HL-60 (cell line): ENCODE data around the gene HRG.

Source experiments
- DNase-seq, 2 experiments: peaks; one replicate each; pipeline ENCODE4 v3.0.0-alpha.2; 2010 to 2020; ENCODE audit warnings: low read depth in 1 of 2, low spot score in 1 of 2
- H3K27ac ChIP-seq: fragments of 250-450 bp; sonication (Bioruptor Pico); replicated peaks from 2 replicates; pipeline ENCODE4 v1.5.1; 2020; ENCODE audit warnings: mild to moderate bottlenecking, moderate library complexity
- H3K27me3 ChIP-seq: fragments of 250-450 bp; sonication (Bioruptor Pico); 2 replicates; pipeline ENCODE4 v1.5.1; 2021; ENCODE audit warnings: mild to moderate bottlenecking, moderate library complexity; ENCODE audit not compliant: insufficient read depth, poor library complexity, severe bottlenecking
- H3K4me3 ChIP-seq: replicated peaks from 2 replicates; pipeline ENCODE4 v1.5.1; 2011; ENCODE audit warnings: mild to moderate bottlenecking, control low read depth, low read length; ENCODE audit not compliant: insufficient read depth
- CTCF ChIP-seq: IDR thresholded peaks from one replicate; pipeline ENCODE4 v1.5.1; 2011; ENCODE audit warnings: low read length, control low read depth, inconsistent platforms; ENCODE audit not compliant: insufficient read depth
- GABPA ChIP-seq: IDR thresholded peaks from 2 replicates; pipeline ENCODE4 v1.6.1; 2012; ENCODE audit warnings: low read depth
- POLR2AphosphoS5 ChIP-seq: IDR thresholded peaks from 2 replicates; pipeline ENCODE4 v1.6.1; 2012; ENCODE audit warnings: low read depth
- REST ChIP-seq: IDR thresholded peaks from 2 replicates; pipeline ENCODE4 v1.6.1; 2012; ENCODE audit warnings: low read depth; ENCODE audit not compliant: insufficient replicate concordance
- SPI1 ChIP-seq: IDR thresholded peaks from 2 replicates; pipeline ENCODE4 v1.6.1; 2012; ENCODE audit warnings: low read depth, mild to moderate bottlenecking, borderline replicate concordance

Gene HRG

GRCh38 chr3:186653080-186653707 lies 12.6 kb upstream of the HRG start:
- TF ChIP-seq REST (no peak), CTCF (no peak), GABPA (no peak), POLR2AphosphoS5 (no peak), SPI1 (no peak)
- DNase-seq: no peak
- H3K27me3 ChIP-seq: no peaks in the 10 kb centered on the region
- H3K27ac ChIP-seq: no peak overlapping the region
- no peak overlapping the region for H3K4me3 ChIP-seq

GRCh38 chr3:186653984-186654383 lies 11.8 kb upstream of the HRG start:
- H3K4me3 ChIP-seq: no peak overlapping the region
- no peak overlapping the region for H3K27ac ChIP-seq
- no peaks in the 10 kb centered on the region for H3K27me3 ChIP-seq
- TF ChIP-seq POLR2AphosphoS5 (no peak), REST (no peak), CTCF (no peak), GABPA (no peak), SPI1 (no peak)
- no peak for DNase-seq

GRCh38 chr3:186663361-186664118 lies 2.3 kb upstream of the HRG start:
- no peak for TF ChIP-seq REST
- TF ChIP-seq SPI1: no peak
- no peak for TF ChIP-seq GABPA
- no peak for TF ChIP-seq POLR2AphosphoS5
- TF ChIP-seq CTCF: no peak
- Histone ChIP-seq H3K4me3 (no peak overlapping the region), H3K27ac (no peak overlapping the region), H3K27me3 (no peaks in the 10 kb centered on the region)
- no peak for DNase-seq
